Globus pallidus (tissue), 1 donor: ENCODE results near the gene KCP.

Experiments
- DNase-seq: peaks from one replicate; pipeline ENCODE4 v3.0.0-alpha.2; 2015; ENCODE audit warnings: low spot score

KCP gene

GRCh38 chr7:128874140-128875031 lies 36.1 kb downstream of the KCP start:
- no peak for DNase-seq

GRCh38 chr7:128873234-128873633 lies 37.3 kb downstream of the KCP start:
- peak; percentile 15 for DNase-seq

GRCh38 chr7:128872394-128872824 lies 38.1 kb downstream of the KCP start:
- no peak for DNase-seq

- no peak for DNase-seq
Measured at GRCh38 chr7:128871050-128871449, 39.5 kb downstream of the KCP start.

- no peak for DNase-seq
Measured at GRCh38 chr7:128869944-128870285, 40.6 kb downstream of the KCP start.

GRCh38 chr7:128869138-128869943 lies 41.2 kb downstream of the KCP start:
- peak; percentile 28 for DNase-seq

GRCh38 chr7:128868624-128869137 lies 41.8 kb downstream of the KCP start:
- no peak for DNase-seq

GRCh38 chr7:128867842-128868623 lies 42.5 kb downstream of the KCP start:
- DNase-seq: no peak

GRCh38 chr7:128867241-128867640 lies 43.3 kb downstream of the KCP start:
- no peak for DNase-seq

- no peak for DNase-seq
Measured at GRCh38 chr7:128865996-128866877, 44.3 kb downstream of the KCP start.

GRCh38 chr7:128865303-128865702 lies 45.2 kb downstream of the KCP start:
- no peak for DNase-seq

GRCh38 chr7:128863433-128863989 lies 47.0 kb downstream of the KCP start:
- no peak for DNase-seq

GRCh38 chr7:128862571-128863432 lies 47.7 kb downstream of the KCP start, which contains the start of gene ATP6V1F:
ATP6V1F (plus strand) TSS chr7:128862856; CDS start chr7:128862905, 49 bp downstream.
- DNase-seq: peak; percentile 96

- DNase-seq: no peak
Measured at GRCh38 chr7:128861957-128862570, 48.4 kb downstream of the KCP start.

- no peak for DNase-seq
Measured at GRCh38 chr7:128860158-128861073, 50.1 kb downstream of the KCP start.

- DNase-seq: no peak
Measured at GRCh38 chr7:128859232-128860157, 51.0 kb downstream of the KCP start.
